ENCODE results near the gene MPZL1.

MPZL1 gene

GRCh38 chr1:167751676-167752075 is 29.9 kb downstream of the MPZL1 start:
- no peak for DNase-seq (ENCODE audit: low spot score)

- no peak for DNase-seq (ENCODE audit: low spot score)
These were observed 30.6 kb downstream of the MPZL1 start for GRCh38 chr1:167752219-167752985.

GRCh38 chr1:167755654-167756053 is 33.9 kb downstream of the MPZL1 start:
- DNase-seq (ENCODE audit: low spot score): peak; percentile 11

GRCh38 chr1:167756730-167757405 is 35.1 kb downstream of the MPZL1 start:
- no peak for DNase-seq (ENCODE audit: low spot score)

GRCh38 chr1:167757433-167758309 is 35.9 kb downstream of the MPZL1 start:
- no peak for DNase-seq (ENCODE audit: low spot score)

GRCh38 chr1:167761400-167761799 is 39.6 kb downstream of the MPZL1 start:
- DNase-seq (ENCODE audit: low spot score): no peak

GRCh38 chr1:167762061-167762746 is 40.4 kb downstream of the MPZL1 start:
- DNase-seq (ENCODE audit: low spot score): no peak

GRCh38 chr1:167763525-167764220 is 41.9 kb downstream of the MPZL1 start:
- DNase-seq (ENCODE audit: low spot score): peak; percentile 95

- no peak for DNase-seq (ENCODE audit: low spot score)
These were observed 42.9 kb downstream of the MPZL1 start for GRCh38 chr1:167764458-167765330.

- no peak for DNase-seq (ENCODE audit: low spot score)
These were observed 43.7 kb downstream of the MPZL1 start for GRCh38 chr1:167765496-167765895.

- DNase-seq (ENCODE audit: low spot score): no peak
These were observed 44.8 kb downstream of the MPZL1 start for GRCh38 chr1:167766538-167766937.

GRCh38 chr1:167767761-167768160 is 46.0 kb downstream of the MPZL1 start:
- DNase-seq (ENCODE audit: low spot score): no peak

GRCh38 chr1:167770127-167770526 is 48.3 kb downstream of the MPZL1 start:
- no peak for DNase-seq (ENCODE audit: low spot score)

GRCh38 chr1:167772436-167772835 is 50.7 kb downstream of the MPZL1 start:
- DNase-seq (ENCODE audit: low spot score): no peak

- DNase-seq (ENCODE audit: low spot score): no peak
These were observed 51.7 kb downstream of the MPZL1 start for GRCh38 chr1:167773516-167773915.

- DNase-seq (ENCODE audit: low spot score): no peak
These were observed 52.9 kb downstream of the MPZL1 start for GRCh38 chr1:167774710-167775109.

GRCh38 chr1:167775178-167775577 is 53.4 kb downstream of the MPZL1 start:
- no peak for DNase-seq (ENCODE audit: low spot score)

GRCh38 chr1:167776151-167776550 is 54.4 kb downstream of the MPZL1 start:
- DNase-seq (ENCODE audit: low spot score): no peak

GRCh38 chr1:167776616-167777268 is 55.0 kb downstream of the MPZL1 start:
- DNase-seq (ENCODE audit: low spot score): no peak

GRCh38 chr1:167777269-167777650 is 55.5 kb downstream of the MPZL1 start:
- DNase-seq (ENCODE audit: low spot score): no peak
